Measurements from ENCODE around the gene CCDC68.

Gene CCDC68

GRCh38 chr18:54852780-54853675 is 106.2 kb downstream of the CCDC68 start:
- TF ChIP-seq, protein P1, sequence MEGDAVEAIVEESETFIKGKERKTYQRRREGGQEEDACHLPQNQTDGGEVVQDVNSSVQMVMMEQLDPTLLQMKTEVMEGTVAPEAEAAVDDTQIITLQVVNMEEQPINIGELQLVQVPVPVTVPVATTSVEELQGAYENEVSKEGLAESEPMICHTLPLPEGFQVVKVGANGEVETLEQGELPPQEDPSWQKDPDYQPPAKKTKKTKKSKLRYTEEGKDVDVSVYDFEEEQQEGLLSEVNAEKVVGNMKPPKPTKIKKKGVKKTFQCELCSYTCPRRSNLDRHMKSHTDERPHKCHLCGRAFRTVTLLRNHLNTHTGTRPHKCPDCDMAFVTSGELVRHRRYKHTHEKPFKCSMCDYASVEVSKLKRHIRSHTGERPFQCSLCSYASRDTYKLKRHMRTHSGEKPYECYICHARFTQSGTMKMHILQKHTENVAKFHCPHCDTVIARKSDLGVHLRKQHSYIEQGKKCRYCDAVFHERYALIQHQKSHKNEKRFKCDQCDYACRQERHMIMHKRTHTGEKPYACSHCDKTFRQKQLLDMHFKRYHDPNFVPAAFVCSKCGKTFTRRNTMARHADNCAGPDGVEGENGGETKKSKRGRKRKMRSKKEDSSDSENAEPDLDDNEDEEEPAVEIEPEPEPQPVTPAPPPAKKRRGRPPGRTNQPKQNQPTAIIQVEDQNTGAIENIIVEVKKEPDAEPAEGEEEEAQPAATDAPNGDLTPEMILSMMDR (conservative IDR thresholded peaks at IDR 0.05; ENCODE audit: low read depth, low read length): no peak
- H3K4me3 ChIP-seq (ENCODE audit: low read length): no peak overlapping the region
- DNase-seq (ENCODE audit: low read depth): no peak

Measured in retinal pigment epithelial cell (primary cell).